Measurements from ENCODE around the gene B4GALT5. TPM values are rescaled to one million over a fixed set of nuclear protein-coding genes. Genes with fewer than 3 reads are reported as not detected.
"Not testable (repeated sequence)": the region's sequence is repeated elsewhere in the genome, so short reads cannot be mapped to it uniquely, and the experiment has no call there.

Gene B4GALT5
- total RNA-seq, 1 donor from 2014 or later = 21.3 TPM

- not testable (repeated sequence) for DNase-seq
Observed at GRCh38 chr20:49628280-49628679, 85.4 kb downstream of the B4GALT5 start.

- DNase-seq = no peak
Observed at GRCh38 chr20:49627329-49627761, 86.3 kb downstream of the B4GALT5 start.

- DNase-seq = not testable (repeated sequence)
Observed at GRCh38 chr20:49624988-49625387, 88.7 kb downstream of the B4GALT5 start.

GRCh38 chr20:49624317-49624716, 89.4 kb downstream of the B4GALT5 start:
- DNase-seq = no peak

- DNase-seq = no peak
Observed at GRCh38 chr20:49622243-49622642, 91.4 kb downstream of the B4GALT5 start.

GRCh38 chr20:49620364-49621240, 93.1 kb downstream of the B4GALT5 start:
- DNase-seq = no peak

- DNase-seq = no peak
Observed at GRCh38 chr20:49619113-49620048, 94.3 kb downstream of the B4GALT5 start.

- DNase-seq = no peak
Observed at GRCh38 chr20:49618289-49618688, 95.4 kb downstream of the B4GALT5 start.

- DNase-seq = not testable (repeated sequence)
Observed at GRCh38 chr20:49617394-49617793, 96.3 kb downstream of the B4GALT5 start.

- DNase-seq = no peak
Observed at GRCh38 chr20:49616154-49617007, 97.3 kb downstream of the B4GALT5 start.

GRCh38 chr20:49615401-49616153, 98.1 kb downstream of the B4GALT5 start:
- DNase-seq = no peak

GRCh38 chr20:49615051-49615400, 98.7 kb downstream of the B4GALT5 start:
- not testable (repeated sequence) for DNase-seq

- DNase-seq = no peak
Observed at GRCh38 chr20:49614338-49615050, 99.2 kb downstream of the B4GALT5 start.

- no peak for DNase-seq
Observed at GRCh38 chr20:49612127-49612738, 101.4 kb downstream of the B4GALT5 start.

- DNase-seq = not testable (repeated sequence)
Observed at GRCh38 chr20:49611539-49612126, 102.0 kb downstream of the B4GALT5 start.

- DNase-seq = peak; percentile 67
Observed at GRCh38 chr20:49610691-49611538, 102.8 kb downstream of the B4GALT5 start.

GRCh38 chr20:49608752-49609670, 104.7 kb downstream of the B4GALT5 start:
- DNase-seq = peak; percentile 81
